ENCODE measurements around the gene PAAF1. TPM values are rescaled to one million over a fixed set of nuclear protein-coding genes. Genes with fewer than 3 reads are reported as not detected.
A peak's percentile ranks its signal among the peaks of the same experiment; 100 is the strongest.
"Not testable (repeated sequence)": the region's sequence is repeated elsewhere in the genome, so short reads cannot be mapped to it uniquely, and the experiment has no call there.

The PAAF1 gene
- polyA plus RNA-seq, 4 donors = 9.2 to 31.7 (median 13.6) TPM

DNA sequence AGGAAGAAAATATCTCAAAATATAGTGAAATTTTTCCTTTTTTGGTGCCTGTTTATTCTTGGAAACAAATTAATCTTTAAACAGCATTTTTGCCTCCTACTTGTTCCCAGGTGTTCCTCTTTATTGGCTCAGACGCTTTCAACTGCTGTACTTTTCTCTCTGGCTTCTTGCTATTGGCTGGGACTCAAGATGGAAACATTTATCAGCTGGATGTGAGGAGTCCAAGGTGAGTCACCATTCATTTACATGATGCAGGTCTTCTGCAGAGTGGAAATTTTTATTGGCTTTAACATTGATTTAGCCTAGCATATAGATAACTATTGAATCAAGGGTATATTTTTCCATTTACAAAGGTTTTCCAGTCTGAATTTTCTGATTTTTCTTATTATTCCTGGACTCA is 39.6 kb downstream of the PAAF1 start:
- FAIRE-seq (no peak), DNase-seq (peak; percentile 55 to 89)
- Histone ChIP-seq H3K4me1 (ENCODE audit: control insufficient read depth in 3 of 3, insufficient read depth in 2 of 3, low read depth in 1 of 3, low read length in 2 of 3) (peaks cover 0 to 19% (median 0%) of the 10 kb centered on the region in 3 donors), H3K27ac (ENCODE audit: low read depth in 1 of 3, low read length in 2 of 3) (peak overlapping the region in 1 of 3 donors; percentile 0), H3K9me3 (ENCODE audit: control insufficient read depth in 2 of 2, insufficient read depth in 1 of 2, low read depth in 1 of 2, low read length in 1 of 2) (no peaks in the 10 kb centered on the region), H3K36me3 (ENCODE audit: control insufficient read depth in 3 of 3, insufficient read depth in 2 of 3, low read depth in 1 of 3, low read length in 3 of 3) (peaks cover 14 to 47% (median 16%) of the 10 kb centered on the region in 3 donors), H3K27me3 (ENCODE audit: control insufficient read depth in 3 of 3, insufficient read depth in 3 of 3, low read length in 3 of 3) (no peaks in the 10 kb centered on the region), H3K4me3 (ENCODE audit: low read depth in 1 of 3, low read length in 3 of 3) (no peak overlapping the region)
- WGBS, 3 donors = 28 to 51% (median 32%) methylated on average over 1 of the region's 1 CpG

DNA sequence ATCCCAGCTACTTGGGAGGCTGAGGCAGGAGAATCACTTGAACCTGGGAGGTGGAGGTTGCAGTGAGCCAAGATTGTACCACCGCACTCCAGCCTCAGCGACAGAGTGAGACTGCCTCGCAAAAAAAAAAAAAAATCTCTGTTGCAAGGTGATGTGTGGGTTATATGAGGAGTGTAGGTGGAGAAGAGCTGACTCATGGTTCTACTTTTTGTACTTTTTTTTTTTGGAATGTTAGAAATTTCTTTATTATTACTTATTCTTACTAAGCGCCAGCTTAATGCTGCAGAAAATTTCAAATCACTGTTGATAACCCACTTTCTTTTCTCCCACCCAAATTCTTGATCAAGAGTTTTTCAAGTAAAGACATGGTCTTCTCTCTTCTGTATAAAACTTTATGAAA is 44.4 kb downstream of the PAAF1 start:
- Histone ChIP-seq H3K36me3 (ENCODE audit: control insufficient read depth in 3 of 3, insufficient read depth in 2 of 3, low read depth in 1 of 3, low read length in 3 of 3) (peaks cover 10 to 46% (median 15%) of the 10 kb centered on the region in 3 donors), H3K4me3 (ENCODE audit: low read depth in 1 of 3, low read length in 3 of 3) (no peak overlapping the region), H3K27me3 (ENCODE audit: control insufficient read depth in 3 of 3, insufficient read depth in 3 of 3, low read length in 3 of 3) (no peaks in the 10 kb centered on the region), H3K9me3 (ENCODE audit: control insufficient read depth in 2 of 2, insufficient read depth in 1 of 2, low read depth in 1 of 2, low read length in 1 of 2) (no peaks in the 10 kb centered on the region), H3K4me1 (ENCODE audit: control insufficient read depth in 3 of 3, insufficient read depth in 2 of 3, low read depth in 1 of 3, low read length in 2 of 3) (no peaks in the 10 kb centered on the region), H3K27ac (ENCODE audit: low read depth in 1 of 3, low read length in 2 of 3) (no peak overlapping the region)
- FAIRE-seq (no peak), DNase-seq (no peak)
- WGBS, 3 donors = 97 to 100% (median 98%) methylated on average over 4 of the region's 4 CpGs

DNA sequence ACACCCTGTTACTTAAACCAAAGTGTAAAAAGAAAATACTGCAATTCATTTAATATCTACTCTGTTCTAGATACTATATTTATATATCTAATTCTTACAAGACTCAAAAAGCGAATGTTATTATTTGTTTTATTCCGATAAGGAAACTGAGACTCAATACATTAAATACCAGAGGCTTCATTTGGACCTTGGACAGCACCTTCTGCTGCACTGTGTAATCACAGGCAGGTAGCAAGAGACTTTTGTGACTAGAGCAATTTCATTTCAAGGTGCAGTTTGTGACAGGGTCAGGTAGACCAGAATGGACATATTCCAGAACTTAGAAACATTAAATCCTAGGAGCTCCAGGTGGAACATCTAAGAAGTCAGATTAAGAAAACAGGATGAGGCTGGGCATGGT is 52.6 kb downstream of the PAAF1 start:
- Histone ChIP-seq H3K4me1 (ENCODE audit: control insufficient read depth in 3 of 3, insufficient read depth in 2 of 3, low read depth in 1 of 3, low read length in 2 of 3) (no peaks in the 10 kb centered on the region), H3K27me3 (ENCODE audit: control insufficient read depth in 3 of 3, insufficient read depth in 3 of 3, low read length in 3 of 3) (no peaks in the 10 kb centered on the region), H3K4me3 (ENCODE audit: low read depth in 1 of 3, low read length in 3 of 3) (no peak overlapping the region), H3K27ac (ENCODE audit: low read depth in 1 of 3, low read length in 2 of 3) (no peak overlapping the region), H3K36me3 (ENCODE audit: control insufficient read depth in 3 of 3, insufficient read depth in 2 of 3, low read depth in 1 of 3, low read length in 3 of 3) (peaks cover 5 to 49% (median 13%) of the 10 kb centered on the region in 3 donors), H3K9me3 (ENCODE audit: control insufficient read depth in 2 of 2, insufficient read depth in 1 of 2, low read depth in 1 of 2, low read length in 1 of 2) (no peaks in the 10 kb centered on the region)
- peak in 1 of 2 donors; percentile 19 for DNase-seq
- 88 to 91% (median 89%) methylated on average over 2 of the region's 2 CpGs for WGBS, 3 donors
- no peak for FAIRE-seq

DNA sequence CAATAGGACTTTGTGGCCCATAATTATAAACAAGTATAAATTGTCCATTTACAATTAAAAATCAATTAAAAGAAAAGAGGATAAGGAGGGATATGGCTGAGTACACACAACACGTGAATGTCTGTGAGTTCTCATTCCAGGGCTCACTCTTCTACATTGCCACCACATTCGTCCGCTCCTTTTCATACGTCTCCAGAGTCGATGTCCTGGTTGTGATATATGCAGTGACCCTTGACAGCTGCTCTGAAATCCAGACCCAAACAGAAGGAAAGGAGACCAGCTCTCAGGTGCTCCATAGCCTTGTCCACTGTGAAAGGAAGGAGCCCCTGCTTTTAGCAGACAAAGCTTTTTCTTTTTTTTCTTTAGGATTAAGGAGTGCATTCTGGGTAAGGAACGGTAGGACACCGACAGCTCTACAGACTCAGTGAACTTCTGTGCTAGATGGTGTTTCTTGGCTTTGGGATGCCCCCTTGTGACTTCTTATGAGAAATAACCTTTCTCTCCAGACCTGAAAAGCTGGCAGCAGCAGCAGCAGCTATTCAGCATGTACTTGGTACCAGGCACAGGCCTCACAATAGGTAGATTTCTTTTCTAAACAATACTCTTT is 54.3 kb downstream of the PAAF1 start:
- H3K4me1 ChIP-seq (ENCODE audit: control insufficient read depth in 3 of 3, insufficient read depth in 2 of 3, low read depth in 1 of 3, low read length in 2 of 3) = no peaks in the 10 kb centered on the region
- H3K9me3 ChIP-seq (ENCODE audit: control insufficient read depth in 2 of 2, insufficient read depth in 1 of 2, low read depth in 1 of 2, low read length in 1 of 2) = no peaks in the 10 kb centered on the region
- H3K27ac ChIP-seq (ENCODE audit: low read depth in 1 of 3, low read length in 2 of 3) = no peak overlapping the region
- H3K4me3 ChIP-seq (ENCODE audit: low read depth in 1 of 3, low read length in 3 of 3) = no peak overlapping the region
- peak; percentile 60 to 81 for DNase-seq
- no peaks in the 10 kb centered on the region for H3K27me3 ChIP-seq (ENCODE audit: control insufficient read depth in 3 of 3, insufficient read depth in 3 of 3, low read length in 3 of 3)
- FAIRE-seq = no peak
- H3K36me3 ChIP-seq (ENCODE audit: control insufficient read depth in 3 of 3, insufficient read depth in 2 of 3, low read depth in 1 of 3, low read length in 3 of 3) = peaks cover 5 to 43% (median 13%) of the 10 kb centered on the region in 3 donors
- 65 to 67% (median 66%) methylated on average over 7 of the region's 7 CpGs for WGBS, 3 donors

DNA sequence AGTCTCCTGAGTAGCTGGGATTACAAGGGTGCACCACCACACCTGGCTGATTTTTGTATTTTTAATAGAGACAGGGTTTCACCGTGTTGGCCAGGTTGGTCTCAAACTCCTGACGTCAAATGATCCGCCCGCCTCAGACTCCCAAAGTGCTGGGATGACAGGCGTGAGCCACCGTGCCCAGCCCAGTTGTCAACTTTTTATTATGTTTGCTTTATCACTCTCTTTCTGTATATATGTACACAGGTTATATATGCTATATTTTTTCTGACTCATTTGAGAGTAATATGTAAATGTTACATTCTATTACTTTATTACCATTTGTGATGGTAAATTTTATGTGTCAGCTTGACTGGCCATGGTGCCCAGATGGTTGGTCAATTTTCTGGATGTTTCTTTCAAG is 55.2 kb downstream of the PAAF1 start:
- FAIRE-seq (no peak), DNase-seq (no peak)
- Histone ChIP-seq H3K27ac (ENCODE audit: low read depth in 1 of 3, low read length in 2 of 3) (no peak overlapping the region), H3K4me3 (ENCODE audit: low read depth in 1 of 3, low read length in 3 of 3) (no peak overlapping the region), H3K9me3 (ENCODE audit: control insufficient read depth in 2 of 2, insufficient read depth in 1 of 2, low read depth in 1 of 2, low read length in 1 of 2) (no peaks in the 10 kb centered on the region), H3K36me3 (ENCODE audit: control insufficient read depth in 3 of 3, insufficient read depth in 2 of 3, low read depth in 1 of 3, low read length in 3 of 3) (peaks cover 5 to 38% (median 9%) of the 10 kb centered on the region in 3 donors), H3K27me3 (ENCODE audit: control insufficient read depth in 3 of 3, insufficient read depth in 3 of 3, low read length in 3 of 3) (no peaks in the 10 kb centered on the region), H3K4me1 (ENCODE audit: control insufficient read depth in 3 of 3, insufficient read depth in 2 of 3, low read depth in 1 of 3, low read length in 2 of 3) (no peaks in the 10 kb centered on the region)
- WGBS, 3 donors = 83 to 92% (median 89%) methylated on average over 6 of the region's 6 CpGs

DNA sequence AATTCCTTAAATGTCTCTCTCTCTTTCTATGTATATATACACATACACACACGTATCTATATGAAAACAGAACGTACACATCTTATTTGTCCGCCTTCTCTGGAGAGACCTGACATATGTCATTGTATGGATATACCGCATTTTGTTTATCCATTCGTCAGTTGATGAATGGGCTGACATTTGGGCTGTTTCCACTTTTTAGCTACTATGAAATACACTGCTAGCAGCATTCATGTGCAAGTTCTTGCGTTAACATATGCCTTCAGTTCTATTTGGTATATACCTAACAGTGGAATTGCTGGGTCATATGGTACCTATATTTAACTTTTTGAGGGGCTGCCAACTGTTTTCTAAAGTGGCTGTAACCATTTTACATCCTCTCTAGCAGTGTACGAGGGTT is 56.0 kb downstream of the PAAF1 start:
- DNase-seq = no peak
- Histone ChIP-seq H3K4me3 (ENCODE audit: low read depth in 1 of 3, low read length in 3 of 3) (no peak overlapping the region), H3K36me3 (ENCODE audit: control insufficient read depth in 3 of 3, insufficient read depth in 2 of 3, low read depth in 1 of 3, low read length in 3 of 3) (peaks cover 2 to 35% (median 5%) of the 10 kb centered on the region in 3 donors), H3K9me3 (ENCODE audit: control insufficient read depth in 2 of 2, insufficient read depth in 1 of 2, low read depth in 1 of 2, low read length in 1 of 2) (peaks cover 0 to 2% of the 10 kb centered on the region in 2 donors), H3K4me1 (ENCODE audit: control insufficient read depth in 3 of 3, insufficient read depth in 2 of 3, low read depth in 1 of 3, low read length in 2 of 3) (no peaks in the 10 kb centered on the region), H3K27me3 (ENCODE audit: control insufficient read depth in 3 of 3, insufficient read depth in 3 of 3, low read length in 3 of 3) (no peaks in the 10 kb centered on the region), H3K27ac (ENCODE audit: low read depth in 1 of 3, low read length in 2 of 3) (no peak overlapping the region)
- no peak for FAIRE-seq
- 88 to 96% (median 93%) methylated on average over 7 of the region's 7 CpGs for WGBS, 3 donors

DNA sequence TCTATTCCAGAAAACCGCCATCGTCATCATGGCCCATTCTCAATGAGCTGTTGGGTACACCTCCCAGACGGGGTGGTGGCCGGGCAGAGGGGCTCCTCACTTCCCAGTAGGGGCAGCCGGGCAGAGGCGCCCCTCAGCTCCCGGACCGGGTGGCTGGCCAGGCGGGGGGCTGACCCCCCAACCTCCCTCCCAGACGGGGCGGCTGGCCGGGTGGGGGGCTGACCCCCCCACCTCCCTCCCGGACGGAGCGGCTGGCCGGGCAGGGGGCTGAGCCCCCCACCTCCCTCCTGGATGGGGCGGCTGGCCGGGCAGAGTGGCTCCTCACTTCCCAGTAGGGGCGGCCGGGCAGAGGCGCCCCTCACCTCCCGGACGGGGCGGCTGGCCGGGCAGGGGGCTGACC is 59.2 kb downstream of the PAAF1 start:
- not testable (repeated sequence) for H3K4me1 ChIP-seq (ENCODE audit: control insufficient read depth in 3 of 3, insufficient read depth in 2 of 3, low read depth in 1 of 3, low read length in 2 of 3); H3K27ac ChIP-seq (ENCODE audit: low read depth in 1 of 3, low read length in 2 of 3); H3K4me3 ChIP-seq (ENCODE audit: low read depth in 1 of 3, low read length in 3 of 3); H3K27me3 ChIP-seq (ENCODE audit: control insufficient read depth in 3 of 3, insufficient read depth in 3 of 3, low read length in 3 of 3); DNase-seq; FAIRE-seq
- Histone ChIP-seq H3K9me3 (ENCODE audit: control insufficient read depth in 2 of 2, insufficient read depth in 1 of 2, low read depth in 1 of 2, low read length in 1 of 2) (peaks cover 0 to 22% of the 10 kb centered on the region in 2 donors), H3K36me3 (ENCODE audit: control insufficient read depth in 3 of 3, insufficient read depth in 2 of 3, low read depth in 1 of 3, low read length in 3 of 3) (peaks cover 0 to 15% (median 5%) of the 10 kb centered on the region in 3 donors)
- WGBS, 3 donors = 97 to 98% (median 98%) methylated on average over 7 to 18 of the region's 25 CpGs

DNA sequence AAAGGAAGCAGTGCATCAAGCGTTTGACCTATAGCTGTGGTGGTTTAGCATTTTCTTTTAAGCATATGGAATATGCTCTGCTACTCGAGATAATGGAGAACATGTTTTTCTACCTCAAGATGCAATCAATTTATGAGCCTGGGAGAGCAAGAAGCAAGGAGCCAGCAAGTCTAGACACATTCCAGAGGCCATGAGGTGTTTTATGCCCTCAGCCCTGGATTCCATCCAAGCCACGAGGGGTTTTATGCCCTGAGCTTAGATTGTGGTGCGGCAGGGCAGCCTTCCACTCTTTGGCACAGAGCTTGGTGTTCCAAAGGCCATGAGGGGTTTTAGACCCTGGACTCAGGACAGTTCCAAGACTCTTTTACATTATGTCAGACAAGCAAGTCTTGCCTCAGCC is 62.3 kb downstream of the PAAF1 start:
- no peak overlapping the region for H3K27ac ChIP-seq (ENCODE audit: low read depth in 1 of 3, low read length in 2 of 3)
- peaks cover 0 to 30% of the 10 kb centered on the region in 2 donors for H3K9me3 ChIP-seq (ENCODE audit: control insufficient read depth in 2 of 2, insufficient read depth in 1 of 2, low read depth in 1 of 2, low read length in 1 of 2)
- peaks cover 0 to 6% (median 0%) of the 10 kb centered on the region in 3 donors for H3K36me3 ChIP-seq (ENCODE audit: control insufficient read depth in 3 of 3, insufficient read depth in 2 of 3, low read depth in 1 of 3, low read length in 3 of 3)
- H3K4me1 ChIP-seq (ENCODE audit: control insufficient read depth in 3 of 3, insufficient read depth in 2 of 3, low read depth in 1 of 3, low read length in 2 of 3) = no peaks in the 10 kb centered on the region
- no peak overlapping the region for H3K4me3 ChIP-seq (ENCODE audit: low read depth in 1 of 3, low read length in 3 of 3)
- WGBS, 3 donors = 45 to 74% (median 60%) methylated on average over 4 of the region's 4 CpGs
- DNase-seq (no peak), FAIRE-seq (no peak)
- H3K27me3 ChIP-seq (ENCODE audit: control insufficient read depth in 3 of 3, insufficient read depth in 3 of 3, low read length in 3 of 3) = no peaks in the 10 kb centered on the region

All from small intestine (tissue), 7 donors.